H4 (cell line): ENCODE measurements around the gene TASOR2. TPM values are rescaled to one million over a fixed set of nuclear protein-coding genes. Genes with fewer than 3 reads are reported as not detected.

Source experiments
- DNase-seq: peaks from one replicate; pipeline ENCODE4 v3.0.0-alpha.2; 2015; ENCODE audit warnings: low spot score
- total RNA-seq: library from RNA; depleted of rRNA; stranded (reverse); fragments of >200 nt; shearing (Covaris generic); gene quantifications from 2 replicates; pipeline ENCODE4 v1.2.3, GENCODE V29; 2014; rRNA removed

Gene TASOR2, protein sequence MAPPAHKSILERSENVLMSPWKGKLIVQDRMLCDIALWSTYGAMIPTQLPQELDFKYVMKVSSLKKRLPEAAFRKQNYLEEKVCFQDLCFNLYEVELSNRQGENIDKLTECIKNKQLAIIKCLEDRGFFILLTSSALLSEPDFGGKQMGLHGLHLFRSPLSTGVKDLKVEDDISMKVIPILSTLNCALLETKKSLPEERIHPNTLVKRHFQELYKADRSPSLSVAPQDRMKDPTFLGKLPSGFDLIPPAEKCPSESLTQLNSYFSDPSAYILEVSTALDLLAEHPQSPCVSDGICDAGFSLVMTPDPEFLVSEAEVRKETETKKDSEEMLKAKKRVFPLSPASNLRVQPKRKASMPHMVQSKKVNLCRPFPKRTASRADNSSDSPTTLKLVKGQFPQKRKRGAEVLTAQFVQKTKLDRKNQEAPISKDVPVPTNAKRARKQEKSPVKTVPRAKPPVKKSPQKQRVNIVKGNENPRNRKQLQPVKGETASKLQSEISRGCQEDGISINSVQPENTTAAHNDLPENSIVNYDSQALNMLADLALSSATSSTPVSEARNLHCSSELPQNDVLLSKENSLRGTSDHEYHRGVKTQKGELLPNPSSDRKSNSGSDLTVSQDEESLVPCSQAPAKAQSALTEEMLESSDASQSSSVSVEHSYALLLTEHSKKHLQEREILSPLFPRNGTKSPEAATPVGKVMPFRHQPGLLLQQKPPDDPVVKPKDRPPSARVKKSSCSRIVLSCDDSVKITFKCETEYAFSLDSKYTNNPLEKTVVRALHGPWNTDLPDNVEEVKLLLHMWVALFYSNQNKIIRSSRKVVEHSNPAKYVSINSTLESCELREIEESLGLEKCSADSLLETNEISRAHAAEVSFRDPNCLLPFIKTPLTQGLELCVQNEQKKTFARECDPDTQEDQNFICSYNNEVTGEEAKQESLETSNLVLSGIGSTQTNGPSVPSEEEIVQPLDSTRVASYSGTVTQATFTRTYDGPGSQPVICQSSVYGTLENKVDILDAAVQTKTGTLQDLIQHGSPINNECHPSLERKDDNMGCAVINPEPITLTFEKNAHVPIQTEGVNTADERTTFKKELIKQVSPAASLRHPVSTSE (N-terminal part only)
- 25.2 and 42.4 TPM in 2 replicates for total RNA-seq

DNA sequence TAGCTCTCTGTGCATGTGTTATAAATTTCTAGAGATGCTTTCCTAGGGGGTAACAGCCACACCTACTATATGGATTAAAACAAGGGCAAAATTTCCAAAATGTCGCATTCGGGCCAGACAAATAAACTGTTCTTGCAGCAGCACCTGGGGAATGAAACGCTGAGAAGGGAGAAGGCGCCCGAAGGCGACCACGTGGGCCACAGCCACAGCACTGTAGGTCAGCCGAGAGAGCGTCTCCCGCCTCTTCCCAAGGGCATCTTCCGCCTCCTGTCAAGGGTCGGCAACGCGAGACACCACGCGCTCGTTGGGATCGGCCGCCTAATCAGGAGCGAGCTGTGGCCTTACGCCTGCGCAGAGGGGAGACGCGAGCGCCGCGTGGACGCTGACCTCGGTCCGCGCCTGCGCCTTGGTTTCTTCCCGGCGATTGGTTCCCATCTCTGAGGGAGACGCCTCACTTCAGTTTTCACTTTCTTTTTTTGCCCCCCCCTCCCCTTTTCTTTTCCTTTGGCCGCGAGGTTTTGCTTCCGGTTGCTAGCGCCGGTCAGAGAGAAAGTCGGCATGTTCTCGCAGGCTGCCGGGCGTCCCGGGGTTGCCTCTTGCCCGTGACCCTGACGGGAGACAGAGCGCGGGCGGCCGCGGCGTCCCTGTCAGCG lies at the start of gene TASOR2:
Gene TASOR2 (plus strand): TSS at position 521 of the 653 bp plus-strand sequence. CDS start 35,805 bp downstream, outside the sequence.
- DNase-seq, result peak; percentile 94

DNA sequence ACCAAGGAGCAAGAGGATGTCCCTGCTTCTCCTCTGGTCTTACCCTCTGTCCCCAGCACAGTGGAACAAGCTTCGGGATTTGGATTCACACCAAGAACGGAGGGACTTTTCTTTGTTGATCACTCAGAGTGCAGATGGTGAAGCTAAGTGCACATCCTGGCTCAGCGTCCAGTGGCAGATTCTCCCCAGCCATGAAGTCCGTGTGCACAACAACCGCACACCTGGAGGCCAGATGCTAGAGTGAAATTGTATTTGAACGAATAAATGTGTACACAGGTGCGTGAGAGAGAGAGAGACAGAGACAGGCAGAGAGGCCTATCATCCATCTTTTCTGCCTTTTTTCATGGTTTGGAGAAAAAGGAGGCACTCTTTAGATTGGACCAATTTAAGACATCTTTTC lies 49.7 kb upstream of the TASOR2 start:
- no peak for DNase-seq

DNA sequence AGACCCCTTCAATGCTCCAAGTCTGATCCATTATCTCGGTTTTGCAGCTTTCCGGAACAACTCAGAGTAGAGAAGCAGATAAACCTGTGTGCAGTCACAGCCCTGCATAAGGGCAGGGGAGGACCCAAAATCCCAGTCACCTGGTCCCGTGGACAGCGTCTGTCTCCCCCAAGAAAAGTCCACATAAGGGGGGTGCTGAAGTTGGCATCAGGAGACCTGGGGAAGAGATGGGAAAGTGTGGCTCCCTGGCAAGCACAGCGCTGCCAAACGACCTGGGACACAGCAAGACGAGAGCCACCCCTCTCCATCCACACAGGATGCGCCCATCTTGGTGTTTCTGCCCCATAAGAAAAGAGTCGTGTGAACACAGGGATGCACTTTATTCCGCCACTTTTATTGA lies 46.1 kb upstream of the TASOR2 start:
- no peak for DNase-seq

DNA sequence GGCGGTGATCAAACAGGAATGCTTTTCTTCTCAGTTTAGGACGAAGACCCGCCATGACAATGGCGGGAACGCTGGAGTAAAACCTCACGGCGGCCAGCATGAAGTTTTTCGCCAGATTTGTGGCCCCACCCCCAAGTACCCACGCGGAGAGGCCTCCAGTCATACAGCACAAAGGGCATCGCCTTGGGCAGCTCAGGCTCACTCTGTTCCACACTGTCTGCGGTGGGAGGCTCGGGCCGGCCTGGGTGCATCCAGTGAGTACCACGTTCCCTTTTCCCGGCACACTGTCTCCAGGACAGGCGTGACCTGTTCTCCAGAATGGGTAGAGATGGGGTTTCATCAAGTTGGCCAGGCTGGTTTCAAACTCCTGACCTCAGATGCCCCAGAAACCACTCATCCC lies 45.6 kb upstream of the TASOR2 start:
- DNase-seq, result no peak

DNA sequence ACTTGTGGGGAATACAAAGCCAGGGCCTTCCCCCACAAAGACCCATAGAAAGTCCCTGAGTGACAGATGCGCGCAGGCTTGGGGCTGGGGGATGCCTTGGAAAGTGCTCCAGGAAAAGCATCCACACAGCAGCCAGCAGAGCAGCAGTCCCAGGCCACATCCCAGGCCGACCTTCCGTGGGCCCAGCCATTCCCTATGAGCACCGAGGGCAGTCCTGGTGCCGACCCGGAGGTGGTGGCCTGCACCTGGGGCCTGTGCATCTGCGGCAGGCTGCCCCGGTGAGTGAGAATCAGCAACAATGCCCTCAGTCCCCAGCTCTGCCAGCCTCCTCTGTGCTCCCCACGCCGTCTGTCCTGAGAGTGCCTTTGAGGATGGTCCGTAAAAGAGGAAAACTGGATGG lies 44.6 kb upstream of the TASOR2 start:
- DNase-seq, result no peak

DNA sequence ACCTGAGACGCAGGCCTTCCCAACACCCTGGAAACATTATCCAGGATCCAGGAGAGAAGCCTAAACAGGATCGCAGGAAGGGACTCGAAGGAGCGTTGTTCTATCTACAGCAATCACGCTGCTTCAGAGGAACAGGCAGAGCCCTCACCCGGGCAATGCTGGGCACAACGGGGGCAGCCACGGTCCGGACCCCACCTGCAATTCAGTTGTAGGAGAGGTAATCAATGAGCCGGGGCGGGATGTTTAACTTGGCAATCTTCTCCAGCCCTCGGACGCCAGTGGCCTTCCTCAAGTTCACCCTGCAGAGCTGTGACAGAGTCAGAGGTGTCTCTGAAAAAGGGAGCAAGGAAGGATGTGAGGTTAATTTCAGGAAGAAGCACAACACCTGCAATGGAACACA lies 44.1 kb upstream of the TASOR2 start:
- no peak for DNase-seq

DNA sequence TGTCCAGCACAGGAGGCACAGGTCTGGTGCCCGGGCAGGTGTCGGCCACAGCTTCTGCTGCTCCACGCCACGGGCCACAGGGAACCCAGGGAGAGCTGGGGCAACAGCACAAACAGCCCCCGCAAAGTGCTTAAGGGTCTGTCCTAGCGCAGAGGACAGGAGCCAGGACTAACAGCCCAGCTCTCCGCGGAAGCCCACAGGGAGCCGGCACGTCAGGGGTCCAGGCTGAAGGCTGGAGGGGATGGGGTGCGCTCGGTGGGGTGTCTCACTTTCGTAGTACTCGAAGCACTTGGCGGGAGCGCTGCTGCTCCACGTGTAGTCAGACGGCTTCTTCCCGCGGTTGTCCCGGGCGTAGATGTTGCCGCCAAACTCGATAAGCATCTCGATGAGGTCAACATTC lies 43.1 kb upstream of the TASOR2 start:
- no peak for DNase-seq

DNA sequence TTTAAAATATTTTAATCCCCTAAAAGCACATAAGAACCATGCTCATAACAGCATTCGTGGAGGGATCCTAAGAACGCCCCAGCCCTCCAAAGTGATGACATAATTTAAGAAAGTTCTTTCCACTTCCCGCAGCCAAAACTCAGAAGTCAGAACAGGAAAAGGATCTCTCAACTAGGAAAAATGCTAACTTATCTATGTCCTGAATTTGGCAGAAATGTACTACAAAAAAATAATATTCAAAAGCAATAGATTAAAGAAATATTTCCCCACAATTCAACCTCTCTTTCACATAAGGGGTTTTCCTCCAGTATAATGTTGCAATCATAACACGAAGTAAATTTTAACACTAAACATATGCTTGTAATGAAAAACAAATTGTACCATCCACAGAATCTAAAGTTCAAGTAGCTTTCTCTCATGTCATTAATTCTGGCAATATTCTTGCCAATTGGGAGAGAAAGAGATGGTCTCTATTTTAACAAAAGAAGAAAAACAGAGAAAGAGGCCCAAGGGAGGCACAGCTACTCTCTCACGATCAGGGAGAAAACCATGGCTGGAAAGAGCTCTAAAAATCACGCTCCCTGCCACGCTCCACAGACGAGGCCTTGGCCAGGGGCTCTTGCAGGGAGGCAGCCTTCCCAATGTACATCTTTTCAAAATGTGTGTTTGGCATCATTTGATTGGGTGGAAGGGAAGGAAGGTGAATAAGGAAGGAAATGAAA lies 41.1 kb upstream of the TASOR2 start:
- DNase-seq, result no peak

DNA sequence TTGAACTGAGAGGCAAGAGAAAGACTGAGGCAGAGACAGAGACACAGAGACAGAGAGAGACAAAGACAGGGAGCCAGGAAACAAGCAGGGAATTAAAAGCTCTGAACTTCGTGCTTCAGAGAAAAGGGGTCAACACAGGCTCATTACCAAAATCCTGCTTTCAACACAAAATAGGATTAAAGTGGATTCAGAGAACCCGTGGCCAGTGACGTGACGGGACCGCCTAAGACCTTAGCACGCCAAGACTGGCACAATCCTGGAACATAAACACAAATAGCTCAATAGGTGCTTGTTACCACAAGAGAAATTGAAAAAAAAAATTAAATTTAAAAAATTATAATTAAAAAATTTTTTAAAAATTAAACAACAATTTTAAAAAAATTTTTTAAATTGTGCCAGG lies 39.7 kb upstream of the TASOR2 start:
- no peak for DNase-seq

DNA sequence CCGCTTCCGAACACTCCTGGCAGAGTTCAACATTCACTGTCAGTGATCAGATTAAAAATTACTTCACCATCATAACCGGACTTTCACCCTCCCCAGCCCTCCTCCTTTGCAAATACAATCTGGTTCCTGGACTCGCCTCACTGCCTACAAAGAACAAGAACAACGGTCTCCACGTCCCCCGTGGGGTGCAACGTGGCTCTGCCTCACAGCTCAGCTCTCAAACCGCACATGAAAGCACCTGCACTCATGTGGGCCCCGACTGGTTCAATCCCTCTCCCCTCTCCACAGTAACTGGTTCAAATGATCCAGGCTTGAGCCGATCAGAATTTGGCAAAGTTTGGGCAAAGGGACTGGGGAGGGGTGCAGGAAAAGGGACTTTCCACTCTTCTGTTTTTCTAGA lies 39.3 kb upstream of the TASOR2 start:
- DNase-seq, result no peak

DNA sequence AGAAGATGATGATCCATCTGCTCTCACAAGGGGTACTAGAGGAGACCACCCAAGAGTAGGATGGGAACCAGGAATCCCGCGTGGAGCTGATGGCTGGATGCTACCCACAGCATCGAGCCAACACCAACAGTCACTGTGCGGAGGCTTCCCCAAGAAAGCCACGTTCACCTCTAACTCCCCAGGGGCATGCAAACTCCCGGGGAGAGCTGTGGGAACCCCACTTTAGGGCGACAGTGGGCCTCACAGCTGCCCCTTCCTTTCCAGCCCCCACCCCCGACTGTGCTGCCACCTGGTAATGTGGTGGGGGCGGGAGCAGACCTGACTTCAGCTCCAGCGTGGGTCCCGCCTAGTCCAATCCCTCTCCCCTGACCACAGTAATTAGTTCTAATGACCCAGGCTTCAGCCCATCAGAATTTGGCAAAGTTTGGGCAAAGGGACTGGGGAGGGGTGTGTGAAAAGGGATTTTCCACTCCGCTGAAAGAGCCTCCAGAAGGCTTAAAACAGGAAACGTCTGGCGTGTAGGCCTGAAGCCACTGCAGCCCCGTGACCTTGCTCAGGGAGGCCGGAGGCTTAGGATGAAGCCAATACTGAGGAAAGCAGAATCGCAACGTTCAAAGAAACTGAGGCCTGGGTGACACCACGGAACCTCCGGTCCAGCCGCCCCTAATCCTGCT lies 38.6 kb upstream of the TASOR2 start:
- DNase-seq, result no peak

DNA sequence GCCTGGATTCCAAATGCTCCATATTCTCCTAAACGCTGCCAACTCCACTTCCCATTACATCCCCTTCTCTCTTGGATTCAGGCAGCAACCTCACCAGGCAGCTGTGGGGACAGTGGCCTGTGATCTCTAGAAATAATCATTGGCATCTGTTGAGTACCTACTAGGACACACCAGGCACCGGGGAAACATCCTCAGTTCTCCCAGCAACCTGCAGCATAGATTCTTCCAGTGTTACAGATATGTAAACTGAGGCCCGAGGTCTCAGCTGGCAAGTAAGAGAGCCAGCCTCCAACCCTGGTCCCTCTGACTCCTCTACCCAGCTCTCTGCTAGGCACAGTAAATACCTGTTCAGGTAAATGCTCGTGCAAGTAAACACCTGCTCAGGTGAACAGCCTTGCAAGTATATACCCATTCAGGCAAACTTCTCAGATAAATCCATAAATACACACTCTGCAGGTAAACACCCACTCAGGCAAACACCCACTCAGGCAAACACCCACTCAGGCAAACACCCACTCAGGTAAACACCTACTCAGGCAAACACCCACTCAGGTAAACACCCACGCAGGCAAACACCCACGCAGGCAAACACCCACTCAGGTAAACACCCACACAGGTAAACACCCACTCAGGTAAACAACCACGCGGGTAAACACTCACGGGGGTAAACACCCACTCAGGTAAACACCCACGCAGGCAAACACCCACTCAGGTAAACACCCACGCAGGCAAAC lies 37.0 kb upstream of the TASOR2 start:
- DNase-seq, result no peak

DNA sequence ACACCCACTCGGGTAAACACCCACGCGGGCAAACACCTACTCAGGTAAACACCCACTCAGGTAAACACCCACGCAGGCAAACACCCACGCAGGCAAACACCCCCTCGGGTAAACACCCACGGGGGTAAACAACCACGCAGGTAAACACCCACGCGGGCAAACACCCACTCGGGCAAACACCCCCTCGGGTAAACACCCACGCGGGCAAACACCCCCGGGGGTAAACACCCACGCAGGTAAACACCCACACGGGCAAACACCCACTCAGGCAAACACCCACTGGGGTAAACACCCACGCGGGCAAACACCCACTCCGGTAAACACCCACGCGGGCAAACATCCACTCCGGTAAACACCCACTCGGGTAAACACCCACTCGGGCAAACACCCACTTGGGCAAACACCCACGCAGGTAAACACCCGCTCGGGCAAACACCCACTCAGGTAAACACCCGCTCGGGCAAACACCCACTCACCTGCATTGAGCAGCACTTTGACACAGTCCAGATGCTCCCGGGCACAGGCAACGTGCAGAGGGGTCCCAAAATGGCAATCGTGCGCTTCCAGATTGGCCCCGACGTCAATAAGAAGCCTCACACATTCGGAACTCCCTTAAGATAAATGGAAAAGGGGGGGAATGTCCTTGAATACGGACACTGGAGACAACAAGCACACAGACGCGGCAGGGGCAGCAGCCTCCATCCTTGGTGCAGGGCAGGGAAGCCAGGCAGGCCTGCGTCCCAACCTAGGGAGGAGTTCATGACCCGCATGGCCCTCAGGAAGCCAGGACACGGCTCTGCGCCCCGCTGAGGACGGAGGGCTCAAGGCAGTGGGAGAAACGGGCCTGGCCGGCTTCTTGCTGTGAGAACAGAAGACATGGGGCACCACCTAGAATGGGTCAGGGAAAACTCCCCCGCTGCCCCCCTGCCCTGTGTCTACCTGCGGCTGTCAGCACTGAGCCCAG lies 35.9 kb upstream of the TASOR2 start:
- no peak for DNase-seq

DNA sequence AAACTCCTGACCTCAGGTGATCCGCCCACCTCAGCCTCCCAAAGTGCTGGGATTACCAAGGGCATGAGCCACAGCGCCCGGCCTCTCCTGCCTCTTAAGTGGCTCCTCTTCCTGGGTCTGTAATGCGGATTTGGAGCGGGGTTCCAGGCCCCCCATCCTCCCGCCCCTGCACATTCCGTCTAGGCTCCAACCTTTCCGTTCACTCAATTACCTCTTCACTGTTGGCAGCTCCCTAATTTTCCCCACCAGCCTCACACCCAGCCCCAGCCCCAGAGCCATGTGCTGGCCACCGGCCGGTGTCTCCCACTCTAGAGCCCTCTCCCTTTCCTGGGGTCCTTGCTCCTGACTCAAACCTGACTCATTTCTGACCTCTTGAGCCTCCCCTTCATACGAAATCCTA lies 34.9 kb upstream of the TASOR2 start:
- no peak for DNase-seq

DNA sequence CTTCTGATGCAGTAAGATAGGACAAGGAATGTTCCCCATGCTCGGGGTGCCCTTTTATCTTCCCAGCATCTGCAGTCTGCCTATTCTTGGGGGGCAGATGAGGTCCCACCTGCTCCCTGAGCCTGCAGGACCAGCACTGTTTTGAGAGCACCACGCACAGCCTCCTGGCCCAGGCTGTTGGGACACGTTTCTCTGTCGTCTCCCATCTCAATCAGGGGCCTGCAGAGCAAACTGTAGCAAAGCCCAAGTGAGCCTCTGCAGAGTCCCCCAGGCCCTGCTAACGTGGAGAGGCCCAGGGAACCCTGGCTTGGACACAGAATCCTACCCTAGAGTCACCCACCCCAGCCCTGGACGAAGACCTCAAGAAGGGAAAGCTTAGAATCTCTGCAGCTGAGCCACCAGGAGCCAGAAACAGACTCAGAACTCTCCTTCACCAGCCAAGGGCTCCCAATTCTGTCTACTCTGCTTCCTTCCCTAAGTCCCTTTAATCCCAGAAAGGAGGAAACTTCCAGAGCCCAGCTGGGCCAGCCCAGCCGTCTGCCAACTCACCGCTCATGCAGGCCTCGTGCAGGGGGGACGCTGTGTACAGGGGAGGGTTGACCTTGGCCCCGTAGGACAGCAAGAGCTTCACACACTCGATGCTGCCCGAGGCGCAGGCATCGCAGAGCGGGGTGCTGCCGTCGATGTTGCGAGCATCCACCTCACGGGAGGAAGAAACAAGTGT lies 33.8 kb upstream of the TASOR2 start:
- DNase-seq, result no peak

DNA sequence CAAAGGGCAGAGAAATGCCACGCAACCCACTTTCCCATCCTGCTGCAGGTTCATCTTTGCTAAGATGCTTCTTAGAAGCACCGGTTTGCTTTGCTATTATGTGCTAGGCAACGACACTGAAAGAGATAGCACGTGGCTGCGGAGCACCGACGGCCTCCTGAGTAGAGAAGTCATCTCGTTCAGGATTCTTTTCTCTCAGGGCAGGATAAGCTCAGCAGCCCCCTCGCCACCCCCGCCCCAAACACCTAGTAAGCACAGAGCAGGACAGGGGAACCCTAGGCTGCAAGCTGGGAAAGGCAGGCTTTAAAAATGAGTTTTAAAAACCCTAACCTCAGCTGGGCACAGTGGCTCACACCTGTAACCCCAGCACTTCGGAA lies 33.3 kb upstream of the TASOR2 start:
- DNase-seq, result no peak

DNA sequence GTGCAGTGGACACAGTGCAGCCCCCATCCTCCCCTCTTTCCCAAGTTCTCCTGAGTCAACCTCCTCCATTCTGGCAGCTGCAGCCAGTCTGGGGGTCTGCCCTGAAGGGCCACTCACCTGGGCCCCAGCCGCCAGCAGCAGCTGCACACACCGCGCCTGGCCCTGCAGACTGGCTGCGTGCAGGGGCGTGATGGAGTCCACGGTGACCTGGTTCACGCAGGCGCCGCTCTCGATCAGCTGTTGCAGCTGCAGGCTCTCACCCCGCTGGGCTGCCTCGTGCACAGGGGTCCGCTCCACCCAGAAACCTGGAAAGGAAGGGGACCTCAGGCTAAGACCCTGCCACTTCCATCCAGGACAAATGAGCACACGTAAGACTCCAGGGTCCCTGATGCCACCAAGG lies 31.9 kb upstream of the TASOR2 start:
- no peak for DNase-seq

DNA sequence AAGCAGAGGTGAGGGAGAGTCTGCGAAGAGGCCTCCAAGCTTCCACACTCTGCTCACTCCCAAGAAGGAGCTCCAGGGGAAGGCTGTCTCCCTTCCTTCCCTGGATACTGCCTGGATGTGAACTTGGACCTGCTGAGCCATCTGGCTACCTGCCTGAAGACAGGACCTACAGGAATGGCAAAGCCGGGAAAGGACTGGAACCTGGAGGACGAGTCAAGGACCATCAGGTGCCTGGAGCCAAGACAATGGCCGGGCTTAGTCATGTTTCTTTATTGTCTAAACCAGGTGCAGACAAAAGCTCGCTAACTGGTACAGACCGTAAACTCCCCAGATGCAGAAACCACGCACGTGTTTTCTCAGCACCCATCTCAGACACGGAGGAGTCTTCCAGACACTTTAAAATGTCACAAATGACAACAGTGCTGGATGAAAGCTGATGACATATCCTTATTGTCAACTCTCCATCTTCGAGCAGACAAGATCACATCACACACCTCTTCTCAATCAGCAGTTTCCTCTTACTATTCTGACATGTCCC lies 30.4 kb upstream of the TASOR2 start:
- no peak for DNase-seq
